ENCODE results near the gene CYB5RL.

DNA sequence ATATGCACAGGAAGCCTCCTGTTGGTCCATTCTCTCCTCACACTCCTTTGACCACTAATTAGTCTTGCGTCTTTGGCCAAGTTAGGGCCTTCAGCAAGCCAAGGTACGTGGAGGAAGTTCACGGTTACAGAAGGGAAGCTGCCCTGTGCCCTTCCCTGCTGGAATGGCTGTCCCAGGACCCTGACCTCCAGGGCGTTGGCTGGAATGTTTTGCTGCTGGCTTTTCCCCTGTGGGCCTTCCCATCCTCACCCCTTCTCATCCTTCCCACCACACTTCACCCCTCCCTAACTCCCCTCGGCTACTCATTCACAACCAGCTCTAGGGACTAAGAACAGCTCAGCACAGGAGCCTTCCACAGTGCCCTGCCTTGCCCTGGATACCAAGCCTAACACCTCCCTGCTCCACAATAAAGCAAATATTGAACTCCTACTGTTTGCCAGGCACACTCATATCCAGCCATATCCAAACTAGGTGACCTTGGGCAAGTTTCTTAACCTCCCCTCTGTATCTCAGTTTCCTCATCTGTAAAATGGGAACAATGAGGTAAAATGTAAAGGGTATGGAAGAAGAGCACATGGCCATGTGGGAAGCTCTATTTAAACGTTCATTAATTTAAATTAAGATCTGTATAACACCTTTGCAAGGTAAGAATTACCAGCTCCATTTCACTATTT lies 38.2 kb downstream of the CYB5RL start:
- TF ChIP-seq POLR2AphosphoS5 (IDR thresholded peaks at IDR 0.05; ENCODE audit: low read depth, low read length) (no peak), RAD21 (IDR thresholded peaks at IDR 0.05; ENCODE audit: low read length) (no peak), TAF1 (IDR thresholded peaks at IDR 0.05; ENCODE audit: borderline replicate concordance, low read depth, low read length) (no peak), JUND (IDR thresholded peaks at IDR 0.05) (no peak), EZH2phosphoT487 (IDR thresholded peaks at IDR 0.05; ENCODE audit: borderline replicate concordance, low read depth) (no peak), SIN3A (IDR thresholded peaks at IDR 0.05; ENCODE audit: borderline replicate concordance, low read depth, low read length) (no peak), GATA2 (CRISPR knock-in tag; IDR thresholded peaks at IDR 0.05) (no peak), FOXM1 (IDR thresholded peaks at IDR 0.05; ENCODE audit: low read depth) (no peak), RCOR1 (IDR thresholded peaks at IDR 0.05; ENCODE audit: low read length) (no peak)
- TF ChIP-seq, protein P1, sequence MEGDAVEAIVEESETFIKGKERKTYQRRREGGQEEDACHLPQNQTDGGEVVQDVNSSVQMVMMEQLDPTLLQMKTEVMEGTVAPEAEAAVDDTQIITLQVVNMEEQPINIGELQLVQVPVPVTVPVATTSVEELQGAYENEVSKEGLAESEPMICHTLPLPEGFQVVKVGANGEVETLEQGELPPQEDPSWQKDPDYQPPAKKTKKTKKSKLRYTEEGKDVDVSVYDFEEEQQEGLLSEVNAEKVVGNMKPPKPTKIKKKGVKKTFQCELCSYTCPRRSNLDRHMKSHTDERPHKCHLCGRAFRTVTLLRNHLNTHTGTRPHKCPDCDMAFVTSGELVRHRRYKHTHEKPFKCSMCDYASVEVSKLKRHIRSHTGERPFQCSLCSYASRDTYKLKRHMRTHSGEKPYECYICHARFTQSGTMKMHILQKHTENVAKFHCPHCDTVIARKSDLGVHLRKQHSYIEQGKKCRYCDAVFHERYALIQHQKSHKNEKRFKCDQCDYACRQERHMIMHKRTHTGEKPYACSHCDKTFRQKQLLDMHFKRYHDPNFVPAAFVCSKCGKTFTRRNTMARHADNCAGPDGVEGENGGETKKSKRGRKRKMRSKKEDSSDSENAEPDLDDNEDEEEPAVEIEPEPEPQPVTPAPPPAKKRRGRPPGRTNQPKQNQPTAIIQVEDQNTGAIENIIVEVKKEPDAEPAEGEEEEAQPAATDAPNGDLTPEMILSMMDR (IDR thresholded peaks at IDR 0.05), result no peak
- TF ChIP-seq, protein P2, sequence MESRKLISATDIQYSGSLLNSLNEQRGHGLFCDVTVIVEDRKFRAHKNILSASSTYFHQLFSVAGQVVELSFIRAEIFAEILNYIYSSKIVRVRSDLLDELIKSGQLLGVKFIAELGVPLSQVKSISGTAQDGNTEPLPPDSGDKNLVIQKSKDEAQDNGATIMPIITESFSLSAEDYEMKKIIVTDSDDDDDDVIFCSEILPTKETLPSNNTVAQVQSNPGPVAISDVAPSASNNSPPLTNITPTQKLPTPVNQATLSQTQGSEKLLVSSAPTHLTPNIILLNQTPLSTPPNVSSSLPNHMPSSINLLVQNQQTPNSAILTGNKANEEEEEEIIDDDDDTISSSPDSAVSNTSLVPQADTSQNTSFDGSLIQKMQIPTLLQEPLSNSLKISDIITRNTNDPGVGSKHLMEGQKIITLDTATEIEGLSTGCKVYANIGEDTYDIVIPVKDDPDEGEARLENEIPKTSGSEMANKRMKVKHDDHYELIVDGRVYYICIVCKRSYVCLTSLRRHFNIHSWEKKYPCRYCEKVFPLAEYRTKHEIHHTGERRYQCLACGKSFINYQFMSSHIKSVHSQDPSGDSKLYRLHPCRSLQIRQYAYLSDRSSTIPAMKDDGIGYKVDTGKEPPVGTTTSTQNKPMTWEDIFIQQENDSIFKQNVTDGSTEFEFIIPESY (IDR thresholded peaks at IDR 0.05; ENCODE audit: borderline replicate concordance, low read depth), result no peak
- TF ChIP-seq, protein P3, sequence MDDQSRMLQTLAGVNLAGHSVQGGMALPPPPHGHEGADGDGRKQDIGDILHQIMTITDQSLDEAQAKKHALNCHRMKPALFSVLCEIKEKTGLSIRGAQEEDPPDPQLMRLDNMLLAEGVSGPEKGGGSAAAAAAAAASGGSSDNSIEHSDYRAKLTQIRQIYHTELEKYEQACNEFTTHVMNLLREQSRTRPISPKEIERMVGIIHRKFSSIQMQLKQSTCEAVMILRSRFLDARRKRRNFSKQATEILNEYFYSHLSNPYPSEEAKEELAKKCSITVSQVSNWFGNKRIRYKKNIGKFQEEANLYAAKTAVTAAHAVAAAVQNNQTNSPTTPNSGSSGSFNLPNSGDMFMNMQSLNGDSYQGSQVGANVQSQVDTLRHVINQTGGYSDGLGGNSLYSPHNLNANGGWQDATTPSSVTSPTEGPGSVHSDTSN (IDR thresholded peaks at IDR 0.05), result no peak
- TF ChIP-seq, protein P4, sequence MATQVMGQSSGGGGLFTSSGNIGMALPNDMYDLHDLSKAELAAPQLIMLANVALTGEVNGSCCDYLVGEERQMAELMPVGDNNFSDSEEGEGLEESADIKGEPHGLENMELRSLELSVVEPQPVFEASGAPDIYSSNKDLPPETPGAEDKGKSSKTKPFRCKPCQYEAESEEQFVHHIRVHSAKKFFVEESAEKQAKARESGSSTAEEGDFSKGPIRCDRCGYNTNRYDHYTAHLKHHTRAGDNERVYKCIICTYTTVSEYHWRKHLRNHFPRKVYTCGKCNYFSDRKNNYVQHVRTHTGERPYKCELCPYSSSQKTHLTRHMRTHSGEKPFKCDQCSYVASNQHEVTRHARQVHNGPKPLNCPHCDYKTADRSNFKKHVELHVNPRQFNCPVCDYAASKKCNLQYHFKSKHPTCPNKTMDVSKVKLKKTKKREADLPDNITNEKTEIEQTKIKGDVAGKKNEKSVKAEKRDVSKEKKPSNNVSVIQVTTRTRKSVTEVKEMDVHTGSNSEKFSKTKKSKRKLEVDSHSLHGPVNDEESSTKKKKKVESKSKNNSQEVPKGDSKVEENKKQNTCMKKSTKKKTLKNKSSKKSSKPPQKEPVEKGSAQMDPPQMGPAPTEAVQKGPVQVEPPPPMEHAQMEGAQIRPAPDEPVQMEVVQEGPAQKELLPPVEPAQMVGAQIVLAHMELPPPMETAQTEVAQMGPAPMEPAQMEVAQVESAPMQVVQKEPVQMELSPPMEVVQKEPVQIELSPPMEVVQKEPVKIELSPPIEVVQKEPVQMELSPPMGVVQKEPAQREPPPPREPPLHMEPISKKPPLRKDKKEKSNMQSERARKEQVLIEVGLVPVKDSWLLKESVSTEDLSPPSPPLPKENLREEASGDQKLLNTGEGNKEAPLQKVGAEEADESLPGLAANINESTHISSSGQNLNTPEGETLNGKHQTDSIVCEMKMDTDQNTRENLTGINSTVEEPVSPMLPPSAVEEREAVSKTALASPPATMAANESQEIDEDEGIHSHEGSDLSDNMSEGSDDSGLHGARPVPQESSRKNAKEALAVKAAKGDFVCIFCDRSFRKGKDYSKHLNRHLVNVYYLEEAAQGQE (IDR thresholded peaks at IDR 0.05; ENCODE audit: low read depth, low read length), result no peak

All from SK-N-SH (cell line).